Spinal cord (tissue), 10 donors: ENCODE measurements around the gene GIPC2. TPM values are rescaled to one million over a fixed set of nuclear protein-coding genes. Genes with fewer than 3 reads are reported as not detected.
A peak's percentile ranks its signal among the peaks of the same experiment; 100 is the strongest.

Experiments
- DNase-seq, 6 donors: peaks; one replicate each; pipeline versions ENCODE4 v3.0.0 to v3.0.0-alpha.2; 2013 to 2015; ENCODE audit warnings: low spot score in 6 of 6, low read depth in 4 of 6
- H3K27ac ChIP-seq: one replicate; pipeline ENCODE4 v1.5.1; 2013; ENCODE audit warnings: low read depth, low read length, control low read depth
- H3K27me3 ChIP-seq: one replicate; pipeline ENCODE4 v1.6.1; 2013; ENCODE audit warnings: low read length; ENCODE audit not compliant: control insufficient read depth, insufficient read depth
- H3K36me3 ChIP-seq: one replicate; pipeline ENCODE4 v1.6.1; 2013; ENCODE audit warnings: low read length; ENCODE audit not compliant: control insufficient read depth, insufficient read depth
- H3K4me1 ChIP-seq: one replicate; pipeline ENCODE4 v1.6.1; 2013; ENCODE audit warnings: low read length; ENCODE audit not compliant: control insufficient read depth, insufficient read depth
- H3K4me3 ChIP-seq: one replicate; pipeline ENCODE4 v1.5.1; 2013; ENCODE audit warnings: low read depth, low read length, control low read depth
- H3K9me3 ChIP-seq: one replicate; pipeline ENCODE4 v1.6.1; 2013; ENCODE audit warnings: low read length; ENCODE audit not compliant: control insufficient read depth, insufficient read depth
- WGBS: methylation state at CpG from one replicate; pipeline ENCODE4 v1.1.5; 2013; ENCODE audit warnings: missing lambda C conversion rate; ENCODE audit not compliant: insufficient coverage; 5-methylcytosine and 5-hydroxymethylcytosine counted together
- polyA plus RNA-seq, 2 donors: library from polyadenylated mRNA; unstranded; fragments of 120-200 nt; gene quantifications; one replicate each; pipeline ENCODE4 v1.2.1, GENCODE V29; 2013; ENCODE audit not compliant: insufficient read length in 2 of 2
- total RNA-seq, 2 donors: library from RNA; depleted of rRNA in 1 of 2; stranded (reverse); fragments of 120-200 nt in 1 of 2; fragments of >200 nt in 1 of 2; gene quantifications; one replicate each; pipeline versions ENCODE4 v1.2.3 to v1.2.4, GENCODE V29; 2013 to 2014
- donor health status: healthy.

Gene GIPC2
- total and polyA plus RNA-seq, 4 donors: 0.41 to 1.5 (median 1.1) TPM

- Histone ChIP-seq H3K36me3 (no peaks in the 10 kb centered on the region), H3K4me1 (peaks cover 8% of the 10 kb centered on the region), H3K4me3 (no peak overlapping the region), H3K27ac (no peak overlapping the region), H3K27me3 (peaks cover 37% of the 10 kb centered on the region), H3K9me3 (no peaks in the 10 kb centered on the region)
- 100% methylated on average over 1 of the region's 3 CpGs for WGBS
- no peak for DNase-seq
Measured at GRCh38 chr1:78048446-78048845, 2.7 kb downstream of the GIPC2 start.

- H3K36me3 ChIP-seq: no peaks in the 10 kb centered on the region
- H3K4me1 ChIP-seq: peaks cover 8% of the 10 kb centered on the region
- H3K4me3 ChIP-seq: no peak overlapping the region
- peaks cover 37% of the 10 kb centered on the region for H3K27me3 ChIP-seq
- no peak overlapping the region for H3K27ac ChIP-seq
- WGBS: 91% methylated on average over 4 of the region's 4 CpGs
- no peak for DNase-seq
- no peaks in the 10 kb centered on the region for H3K9me3 ChIP-seq
Measured at GRCh38 chr1:78049396-78049795, 3.6 kb downstream of the GIPC2 start.

GRCh38 chr1:78051005-78051404 is 5.2 kb downstream of the GIPC2 start:
- Histone ChIP-seq H3K27ac (no peak overlapping the region), H3K4me3 (no peak overlapping the region), H3K9me3 (no peaks in the 10 kb centered on the region), H3K4me1 (peaks cover 6% of the 10 kb centered on the region), H3K27me3 (peaks cover 21% of the 10 kb centered on the region), H3K36me3 (no peaks in the 10 kb centered on the region)
- DNase-seq: no peak
- no CpG with 5 or more reads among the region's 2 CpGs for WGBS

GRCh38 chr1:78052685-78053405 is 7.1 kb downstream of the GIPC2 start:
- H3K4me1 ChIP-seq: no peaks in the 10 kb centered on the region
- no peak overlapping the region for H3K27ac ChIP-seq
- H3K36me3 ChIP-seq: no peaks in the 10 kb centered on the region
- no peak overlapping the region for H3K4me3 ChIP-seq
- WGBS: 80% methylated on average over 1 of the region's 2 CpGs
- peak in 1 of 6 donors; percentile 22 for DNase-seq
- peaks cover 3% of the 10 kb centered on the region for H3K27me3 ChIP-seq
- H3K9me3 ChIP-seq: no peaks in the 10 kb centered on the region

- DNase-seq: no peak
- Histone ChIP-seq H3K4me3 (no peak overlapping the region), H3K27me3 (peaks cover 1% of the 10 kb centered on the region), H3K4me1 (no peaks in the 10 kb centered on the region), H3K9me3 (no peaks in the 10 kb centered on the region), H3K27ac (no peak overlapping the region), H3K36me3 (no peaks in the 10 kb centered on the region)
- no CpG with 5 or more reads among the region's 2 CpGs for WGBS
Measured at GRCh38 chr1:78053498-78053897, 7.7 kb downstream of the GIPC2 start.

GRCh38 chr1:78054559-78054958 is 8.8 kb downstream of the GIPC2 start:
- no peak for DNase-seq
- H3K36me3 ChIP-seq: no peaks in the 10 kb centered on the region
- no peaks in the 10 kb centered on the region for H3K9me3 ChIP-seq
- no peaks in the 10 kb centered on the region for H3K4me1 ChIP-seq
- no peak overlapping the region for H3K4me3 ChIP-seq
- H3K27ac ChIP-seq: no peak overlapping the region
- no peaks in the 10 kb centered on the region for H3K27me3 ChIP-seq

GRCh38 chr1:78054972-78055371 is 9.2 kb downstream of the GIPC2 start:
- no peaks in the 10 kb centered on the region for H3K9me3 ChIP-seq
- 100% methylated on average over 1 of the region's 2 CpGs for WGBS
- H3K36me3 ChIP-seq: no peaks in the 10 kb centered on the region
- H3K27me3 ChIP-seq: no peaks in the 10 kb centered on the region
- H3K4me1 ChIP-seq: no peaks in the 10 kb centered on the region
- no peak overlapping the region for H3K4me3 ChIP-seq
- no peak overlapping the region for H3K27ac ChIP-seq
- no peak for DNase-seq

GRCh38 chr1:78055565-78056132 is 9.9 kb downstream of the GIPC2 start:
- H3K36me3 ChIP-seq: no peaks in the 10 kb centered on the region
- no peaks in the 10 kb centered on the region for H3K27me3 ChIP-seq
- no peak overlapping the region for H3K4me3 ChIP-seq
- no peaks in the 10 kb centered on the region for H3K4me1 ChIP-seq
- no peak for DNase-seq
- H3K27ac ChIP-seq: no peak overlapping the region
- 89% methylated on average over 3 of the region's 3 CpGs for WGBS
- no peaks in the 10 kb centered on the region for H3K9me3 ChIP-seq

GRCh38 chr1:78058670-78059069 is 12.9 kb downstream of the GIPC2 start:
- Histone ChIP-seq H3K4me1 (no peaks in the 10 kb centered on the region), H3K27ac (no peak overlapping the region), H3K9me3 (no peaks in the 10 kb centered on the region), H3K27me3 (no peaks in the 10 kb centered on the region), H3K4me3 (no peak overlapping the region), H3K36me3 (no peaks in the 10 kb centered on the region)
- DNase-seq: no peak
- no CpG with 5 or more reads among the region's 4 CpGs for WGBS

GRCh38 chr1:78060857-78061563 is 15.2 kb downstream of the GIPC2 start:
- H3K36me3 ChIP-seq: no peaks in the 10 kb centered on the region
- H3K9me3 ChIP-seq: no peaks in the 10 kb centered on the region
- no peak overlapping the region for H3K27ac ChIP-seq
- no peak for DNase-seq
- H3K4me3 ChIP-seq: no peak overlapping the region
- no peaks in the 10 kb centered on the region for H3K27me3 ChIP-seq
- 100% methylated on average over 1 of the region's 4 CpGs for WGBS
- H3K4me1 ChIP-seq: no peaks in the 10 kb centered on the region
